IMR-90 (cell line): ENCODE measurements around the gene NECAB2.

Experiments
- BHLHE40 ChIP-seq: fragments of 150-350 bp; IDR thresholded peaks from 2 replicates; pipeline ENCODE4 v1.6.1; 2016; ENCODE audit warnings: mild to moderate bottlenecking, low read depth, low read length
- MAFK ChIP-seq: IDR thresholded peaks from 2 replicates; pipeline ENCODE4 v1.6.1; 2012; ENCODE audit warnings: low read depth, low read length, improper control_type of control experiment
- MXI1 ChIP-seq: IDR thresholded peaks from 2 replicates; pipeline ENCODE4 v1.6.1; 2012; ENCODE audit warnings: low read depth, mild to moderate bottlenecking, low read length, moderate library complexity, borderline replicate concordance
- POLR2A ChIP-seq: IDR thresholded peaks from 2 replicates; pipeline ENCODE4 v1.6.1; 2012; ENCODE audit warnings: mild to moderate bottlenecking, low read depth, low read length
- RAD21 ChIP-seq: IDR thresholded peaks from 2 replicates; pipeline ENCODE4 v1.6.1; 2012; ENCODE audit warnings: low read length, improper control_type of control experiment
- RFX5 ChIP-seq: IDR thresholded peaks from 2 replicates; pipeline ENCODE4 v1.8.0; 2012; ENCODE audit warnings: low read depth, mild to moderate bottlenecking, low read length, moderate library complexity
- TF ChIP-seq, protein P1 (sequence below): conservative IDR thresholded peaks from 2 replicates; pipeline ENCODE4 v1.5.1; 2012; ENCODE audit warnings: mild to moderate bottlenecking, low read depth, low read length, improper control_type of control experiment

GRCh38 chr16:83942815-83943515, 25.1 kb upstream of the NECAB2 start:
- no peak for TF ChIP-seq RFX5
- TF ChIP-seq, protein P1, sequence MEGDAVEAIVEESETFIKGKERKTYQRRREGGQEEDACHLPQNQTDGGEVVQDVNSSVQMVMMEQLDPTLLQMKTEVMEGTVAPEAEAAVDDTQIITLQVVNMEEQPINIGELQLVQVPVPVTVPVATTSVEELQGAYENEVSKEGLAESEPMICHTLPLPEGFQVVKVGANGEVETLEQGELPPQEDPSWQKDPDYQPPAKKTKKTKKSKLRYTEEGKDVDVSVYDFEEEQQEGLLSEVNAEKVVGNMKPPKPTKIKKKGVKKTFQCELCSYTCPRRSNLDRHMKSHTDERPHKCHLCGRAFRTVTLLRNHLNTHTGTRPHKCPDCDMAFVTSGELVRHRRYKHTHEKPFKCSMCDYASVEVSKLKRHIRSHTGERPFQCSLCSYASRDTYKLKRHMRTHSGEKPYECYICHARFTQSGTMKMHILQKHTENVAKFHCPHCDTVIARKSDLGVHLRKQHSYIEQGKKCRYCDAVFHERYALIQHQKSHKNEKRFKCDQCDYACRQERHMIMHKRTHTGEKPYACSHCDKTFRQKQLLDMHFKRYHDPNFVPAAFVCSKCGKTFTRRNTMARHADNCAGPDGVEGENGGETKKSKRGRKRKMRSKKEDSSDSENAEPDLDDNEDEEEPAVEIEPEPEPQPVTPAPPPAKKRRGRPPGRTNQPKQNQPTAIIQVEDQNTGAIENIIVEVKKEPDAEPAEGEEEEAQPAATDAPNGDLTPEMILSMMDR, result no peak
- TF ChIP-seq RAD21, result no peak
- TF ChIP-seq MAFK, result no peak
- no peak for TF ChIP-seq POLR2A
- TF ChIP-seq BHLHE40, result no peak
- TF ChIP-seq MXI1, result no peak
